ENCODE measurements around the gene PNMA6E. TPM values are rescaled to one million over a fixed set of nuclear protein-coding genes. Genes with fewer than 3 reads are reported as not detected.

PNMA6E gene
- total and polyA plus RNA-seq, 2 donors (not counting 3 experiments of a cell fraction or from before 2014, with no cell fraction given): not detected

GRCh38 chrX:153447581-153447960 is 46.4 kb upstream of the PNMA6E start:
- H3K36me3 ChIP-seq (ENCODE audit: control insufficient read depth in 2 of 2, extremely low read depth in 1 of 2, insufficient read depth in 2 of 2, low read length in 2 of 2): no peaks in the 10 kb centered on the region
- CTCF ChIA-PET: no interaction called here
- no peaks in the 10 kb centered on the region for H3K9me1 ChIP-seq (replicated peaks; ENCODE audit: control insufficient read depth, extremely low read depth, insufficient read depth, low read length)
- H3K9ac ChIP-seq (replicated peaks; ENCODE audit: extremely low read depth, insufficient read depth, low read length): no peak overlapping the region
- H2AFZ ChIP-seq (ENCODE audit: low read depth, low read length): no peak overlapping the region
- no peak for DNase-seq (ENCODE audit: low read depth, low spot score)
- intact Hi-C loops (cut with micrococcal nuclease): no loop called here
- no peak overlapping the region for H3K4me3 ChIP-seq (replicated peaks in 1 of 3; ENCODE audit: insufficient read depth in 1 of 3, low read depth in 1 of 3, low read length in 3 of 3)
- no peaks in the 10 kb centered on the region for H4K20me1 ChIP-seq (replicated peaks; ENCODE audit: control insufficient read depth, extremely low read depth, insufficient read depth, low read length)
- H3K4me1 ChIP-seq (ENCODE audit: control insufficient read depth, extremely low read depth, insufficient read depth, low read length): no peaks in the 10 kb centered on the region
- no peak for FAIRE-seq
- H3K27me3 ChIP-seq (ENCODE audit: control insufficient read depth in 2 of 2, insufficient read depth in 2 of 2, low read length in 2 of 2): no peaks in the 10 kb centered on the region
- dilution Hi-C loops (cut with MboI; ENCODE audit: extremely low pct_ligation_motif_present, low sequenced_read_pairs): no loop called here
- no peak overlapping the region for H3K4me2 ChIP-seq (ENCODE audit: insufficient read depth, low read length)
- H3K9me3 ChIP-seq (replicated peaks; ENCODE audit: control insufficient read depth, insufficient read depth, low read length): no peaks in the 10 kb centered on the region
- POLR2A ChIA-PET: no interaction called here
- H3K27ac ChIP-seq (ENCODE audit: insufficient read depth, low read depth, low read length): no peak overlapping the region
- BruUV-seq (replicated peaks): no TSS peak
- no peak for TF ChIP-seq CTCF (IDR thresholded peaks at IDR 0.05; ENCODE audit: extremely low read depth in 1 of 2, insufficient read depth in 1 of 2, low read depth in 1 of 2, low read length in 2 of 2)
- no peak for TF ChIP-seq JUN (IDR thresholded peaks at IDR 0.05; ENCODE audit: borderline replicate concordance, insufficient read depth, insufficient read length, low read depth)
- no peak for TF ChIP-seq POLR2AphosphoS5 (IDR thresholded peaks at IDR 0.05; ENCODE audit: insufficient read depth, low read depth, low read length)
- TF ChIP-seq MYC (IDR thresholded peaks at IDR 0.05; ENCODE audit: low read depth, low read length): no peak
- TF ChIP-seq POLR2A (IDR thresholded peaks at IDR 0.05; ENCODE audit: low read depth, low read length): no peak
- TF ChIP-seq GATA2 (IDR thresholded peaks at IDR 0.05; ENCODE audit: insufficient read depth, insufficient read length, low read depth, low read length): no peak
- TF ChIP-seq EZH2 (IDR thresholded peaks at IDR 0.05; ENCODE audit: borderline replicate concordance, low read depth, low read length, severe bottlenecking): no peak
- TF ChIP-seq FOS (IDR thresholded peaks at IDR 0.05; ENCODE audit: borderline replicate concordance, insufficient read depth, low read length): no peak
- TF ChIP-seq MAX (IDR thresholded peaks at IDR 0.05; ENCODE audit: insufficient read depth, insufficient read length): no peak
- no peaks in the 10 kb centered on the region for H3K79me2 ChIP-seq (ENCODE audit: control insufficient read depth, insufficient read depth, low read length)
